Measurements from ENCODE around the gene CXCL14.

DNA sequence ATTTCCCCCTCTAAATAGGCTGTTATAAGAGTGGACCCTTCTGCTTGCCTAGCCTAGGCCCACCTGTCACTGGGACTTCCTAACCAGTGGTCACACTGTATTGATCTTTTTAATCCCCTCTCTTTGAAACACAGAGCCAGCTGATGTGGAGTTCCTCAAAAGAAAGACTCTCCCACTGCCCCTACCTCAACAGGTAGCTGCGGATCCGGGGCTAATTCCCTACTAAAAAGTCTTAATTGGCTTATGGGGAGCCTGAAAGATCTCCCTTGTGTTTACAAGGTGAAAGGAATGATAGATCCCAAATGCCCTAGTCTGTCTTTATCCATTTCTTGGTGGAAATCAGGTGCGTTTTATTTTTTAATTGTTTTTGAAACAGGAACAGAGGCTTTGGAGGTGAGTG, 45.0 kb downstream of the CXCL14 start:
- TF ChIP-seq POLR2AphosphoS5 (IDR thresholded peaks at IDR 0.05; ENCODE audit: low read depth, low read length) = no peak
- TF ChIP-seq TAF1 (IDR thresholded peaks at IDR 0.05; ENCODE audit: low read depth, low read length) = no peak
- TF ChIP-seq POLR2A (IDR thresholded peaks at IDR 0.05; ENCODE audit: low read depth, low read length) = no peak
- no peak for TF ChIP-seq SPI1 (IDR thresholded peaks at IDR 0.05; ENCODE audit: low read depth, low read length)

All from GM12891 (cell line).